Colonic mucosa (tissue), 4 donors: ENCODE measurements around the gene MERTK. TPM values are rescaled to one million over a fixed set of nuclear protein-coding genes. Genes with fewer than 3 reads are reported as not detected.

Experiments used
- DNase-seq: peaks from one replicate; pipeline ENCODE4 v3.0.0-alpha.2; 2020
- H3K27ac ChIP-seq: fragments of 200-600 bp; one replicate; pipeline ENCODE4 v1.8.0; 2021
- H3K27me3 ChIP-seq: fragments of 200-600 bp; one replicate; pipeline ENCODE4 v1.8.0; 2021
- H3K36me3 ChIP-seq: fragments of 200-600 bp; one replicate; pipeline ENCODE4 v1.8.0; 2021
- H3K4me1 ChIP-seq: fragments of 200-600 bp; one replicate; pipeline ENCODE4 v1.8.0; 2021; ENCODE audit warnings: mild to moderate bottlenecking
- H3K4me3 ChIP-seq: fragments of 200-600 bp; one replicate; pipeline ENCODE4 v1.8.0; 2021
- H3K9ac ChIP-seq, 2 donors: one replicate each; pipeline ENCODE4 v1.7.0; 2013; ENCODE audit warnings: control low read depth in 2 of 2, low read depth in 2 of 2, low read length in 2 of 2
- H3K9me3 ChIP-seq: fragments of 200-600 bp; one replicate; pipeline ENCODE4 v1.8.0; 2021
- CTCF ChIP-seq: fragments of 200-600 bp; IDR thresholded peaks from one replicate; pipeline ENCODE4 v1.8.0; 2022; ENCODE audit warnings: antibody characterized with exemption, mild to moderate bottlenecking
- intact Hi-C: fragments of 100-400 bp; cut with DNase I; formaldehyde crosslinking; loops from one replicate; pipeline ENCODE4 v1.14.1; 2022
- total RNA-seq, 2 donors: library from RNA; stranded (reverse); fragmentation: NEBNext Ultra II Directional in 1 of 2; extraction: Animal tissue kit (Norgen Biotek cat#: 25700) in 1 of 2; gene quantifications; one replicate each; pipeline ENCODE4 v1.2.1, GENCODE V29; 2021
- donor health status: healthy.
- donor health status: DM: no; HTN: no; CAD: no.
- donor health status: DM: no; HTN: no; CAD: no.

The MERTK gene
- total RNA-seq, 2 donors from 2014 or later = 3.9 TPM

GRCh38 chr2:112075490-112076260 lies 177.3 kb downstream of the MERTK start:
- no peak for TF ChIP-seq CTCF
- Histone ChIP-seq H3K9ac (no peak overlapping the region), H3K4me3 (no peak overlapping the region), H3K27me3 (no peaks in the 10 kb centered on the region), H3K4me1 (peaks cover 4% of the 10 kb centered on the region), H3K27ac (peak overlapping the region; percentile 38), H3K36me3 (peaks cover 6% of the 10 kb centered on the region), H3K9me3 (no peaks in the 10 kb centered on the region)
- intact Hi-C loops = no loop called here
- no peak for DNase-seq

GRCh38 chr2:112077814-112078213 lies 179.4 kb downstream of the MERTK start:
- DNase-seq = no peak
- intact Hi-C loops = no loop called here
- no peak overlapping the region for H3K9ac ChIP-seq
- H3K27me3 ChIP-seq = no peaks in the 10 kb centered on the region
- no peak overlapping the region for H3K27ac ChIP-seq
- peaks cover 12% of the 10 kb centered on the region for H3K36me3 ChIP-seq
- TF ChIP-seq CTCF = no peak
- H3K9me3 ChIP-seq = no peaks in the 10 kb centered on the region
- H3K4me3 ChIP-seq = no peak overlapping the region
- H3K4me1 ChIP-seq = peaks cover 4% of the 10 kb centered on the region

Other genes starting within 250 kb of the MERTK start
- 10 to 100 TPM; 32.9 to 62.1 TPM for gene ANAPC1, start 14.4 kb upstream of the MERTK start, total RNA-seq
- 10 to 100 TPM; 56.7 to 71.2 TPM for gene TMEM87B, start 156.7 kb downstream of the MERTK start, total RNA-seq
- under 1 TPM; 0.10 to 0.66 TPM for gene FBLN7, start 239.8 kb downstream of the MERTK start, total RNA-seq